ENCODE data around the gene ACSF2. TPM values are rescaled to one million over a fixed set of nuclear protein-coding genes. Genes with fewer than 3 reads are reported as not detected.

ACSF2 gene
- total RNA-seq, 1 donor from 2014 or later, result 28.2 TPM

DNA sequence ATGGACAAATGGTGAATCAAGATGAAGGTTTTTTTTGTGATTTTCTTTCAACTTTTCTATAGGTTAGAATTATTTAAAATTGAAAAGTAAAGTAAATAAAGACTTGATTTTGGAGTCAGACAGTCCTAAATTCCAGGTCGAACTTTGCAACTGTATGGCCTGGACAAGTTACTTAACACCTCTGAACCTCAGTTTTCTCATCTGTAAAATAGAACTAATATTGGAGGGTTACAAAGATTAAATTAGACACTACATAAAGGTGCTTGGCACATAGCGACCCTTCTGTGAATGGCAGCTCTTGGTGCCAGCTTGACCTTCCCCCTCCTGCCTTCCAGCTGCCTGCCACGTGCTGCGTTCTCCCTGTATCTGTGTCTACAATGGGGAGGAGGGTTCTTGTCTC, 55.6 kb downstream of the ACSF2 start:
- Mint-ChIP-seq H3K27me3 (ENCODE audit: low read depth) (no peaks in the 10 kb centered on the region), H3K4me1 (ENCODE audit: low read depth) (peaks cover 18% of the 10 kb centered on the region), H3K9me3 (no peaks in the 10 kb centered on the region), H3K27ac (no peak overlapping the region), H3K4me3 (ENCODE audit: low read depth) (no peak overlapping the region), H3K36me3 (ENCODE audit: low read depth) (peaks cover 36% of the 10 kb centered on the region)
- DNase-seq (ENCODE audit: low spot score), result no peak
- intact Hi-C loops (cut with micrococcal nuclease), result loop anchor here (1.0 to 10.0 kb wide), 3 partner anchors 61 to 223 kb away; partner anchors contain the start of gene ANKRD40

DNA sequence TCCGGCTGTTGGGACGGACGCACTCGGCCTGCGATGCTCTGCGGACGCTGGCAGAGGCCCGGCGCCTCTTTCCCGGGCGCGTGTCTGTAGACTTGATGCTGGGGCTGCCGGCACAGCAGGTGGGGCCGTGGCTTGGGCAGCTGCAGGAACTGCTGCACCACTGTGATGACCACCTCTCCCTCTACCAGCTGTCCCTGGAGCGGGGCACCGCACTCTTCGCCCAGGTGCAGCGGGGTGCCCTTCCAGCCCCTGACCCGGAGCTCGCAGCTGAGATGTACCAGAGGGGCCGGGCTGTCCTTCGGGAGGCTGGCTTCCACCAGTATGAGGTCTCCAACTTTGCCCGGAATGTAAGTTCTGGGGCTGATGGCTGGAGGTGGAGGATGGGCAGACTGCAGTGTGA, 56.1 kb downstream of the ACSF2 start:
- H3K4me3 Mint-ChIP-seq (ENCODE audit: low read depth), result no peak overlapping the region

DNA sequence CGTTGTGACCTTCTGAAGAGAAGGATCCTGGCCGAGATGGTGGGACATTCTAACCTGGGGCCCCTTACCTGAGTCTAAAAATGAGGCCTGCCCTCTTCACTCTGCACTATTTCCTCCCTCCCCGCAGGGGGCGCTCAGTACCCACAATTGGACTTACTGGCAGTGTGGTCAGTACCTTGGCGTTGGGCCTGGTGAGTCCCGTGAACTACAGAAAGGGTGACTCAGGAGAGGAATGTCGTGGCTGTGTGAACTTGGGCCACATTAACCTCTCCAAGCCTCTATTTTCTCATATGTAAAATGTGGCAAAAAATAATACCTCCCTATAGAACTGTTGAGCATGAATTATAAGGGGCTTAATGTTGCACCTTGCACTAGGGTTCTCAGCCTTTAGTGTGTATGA, 56.5 kb downstream of the ACSF2 start:
- no peaks in the 10 kb centered on the region for H3K9me3 Mint-ChIP-seq
- intact Hi-C loops (cut with micrococcal nuclease), result loop anchor here (1.0 to 10.0 kb wide), 3 partner anchors 60 to 222 kb away; partner anchors contain the start of gene ANKRD40
- H3K4me3 Mint-ChIP-seq (ENCODE audit: low read depth), result no peak overlapping the region
- H3K36me3 Mint-ChIP-seq (ENCODE audit: low read depth), result peaks cover 36% of the 10 kb centered on the region
- DNase-seq (ENCODE audit: low spot score), result peak; percentile 64
- no peaks in the 10 kb centered on the region for H3K27me3 Mint-ChIP-seq (ENCODE audit: low read depth)
- peaks cover 18% of the 10 kb centered on the region for H3K4me1 Mint-ChIP-seq (ENCODE audit: low read depth)
- peak overlapping the region; percentile 63 for H3K27ac Mint-ChIP-seq

More for the DNA sequence above, 56.1 kb downstream of the ACSF2 start:
- intact Hi-C loops (cut with micrococcal nuclease), result loop anchor here (1.0 to 10.0 kb wide), 3 partner anchors 60 to 223 kb away; partner anchors contain the start of gene ANKRD40
- H3K27ac Mint-ChIP-seq, result no peak overlapping the region
- H3K36me3 Mint-ChIP-seq (ENCODE audit: low read depth), result peaks cover 36% of the 10 kb centered on the region
- H3K4me1 Mint-ChIP-seq (ENCODE audit: low read depth), result peaks cover 18% of the 10 kb centered on the region
- DNase-seq (ENCODE audit: low spot score), result no peak
- H3K27me3 Mint-ChIP-seq (ENCODE audit: low read depth), result no peaks in the 10 kb centered on the region
- H3K9me3 Mint-ChIP-seq, result no peaks in the 10 kb centered on the region

DNA sequence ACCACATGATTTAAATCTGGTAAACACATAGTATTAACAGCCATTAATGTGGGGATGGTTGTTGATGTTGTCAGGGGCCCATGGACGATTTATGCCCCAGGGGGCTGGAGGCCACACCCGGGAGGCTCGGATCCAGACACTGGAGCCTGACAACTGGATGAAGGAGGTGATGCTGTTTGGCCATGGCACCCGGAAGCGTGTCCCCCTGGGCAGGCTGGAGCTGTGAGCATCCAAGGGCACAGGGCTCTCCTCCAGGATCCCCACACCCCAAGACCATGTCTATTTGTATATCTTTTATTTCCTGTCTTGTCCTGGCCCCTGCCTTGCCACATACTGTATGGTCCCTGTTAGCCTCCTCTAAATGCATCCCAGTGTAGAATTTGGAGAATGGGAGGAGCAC, 57.2 kb downstream of the ACSF2 start:
- no peak for DNase-seq (ENCODE audit: low spot score)
- H3K4me1 Mint-ChIP-seq (ENCODE audit: low read depth), result peaks cover 15% of the 10 kb centered on the region
- H3K4me3 Mint-ChIP-seq (ENCODE audit: low read depth), result no peak overlapping the region
- H3K9me3 Mint-ChIP-seq, result no peaks in the 10 kb centered on the region
- H3K27me3 Mint-ChIP-seq (ENCODE audit: low read depth), result no peaks in the 10 kb centered on the region
- no peak overlapping the region for H3K27ac Mint-ChIP-seq
- H3K36me3 Mint-ChIP-seq (ENCODE audit: low read depth), result peaks cover 36% of the 10 kb centered on the region
- intact Hi-C loops (cut with micrococcal nuclease), result loop anchor here (5.0 to 10.0 kb wide), 2 partner anchors 144 to 222 kb away; partner anchors contain the start of gene ANKRD40

DNA sequence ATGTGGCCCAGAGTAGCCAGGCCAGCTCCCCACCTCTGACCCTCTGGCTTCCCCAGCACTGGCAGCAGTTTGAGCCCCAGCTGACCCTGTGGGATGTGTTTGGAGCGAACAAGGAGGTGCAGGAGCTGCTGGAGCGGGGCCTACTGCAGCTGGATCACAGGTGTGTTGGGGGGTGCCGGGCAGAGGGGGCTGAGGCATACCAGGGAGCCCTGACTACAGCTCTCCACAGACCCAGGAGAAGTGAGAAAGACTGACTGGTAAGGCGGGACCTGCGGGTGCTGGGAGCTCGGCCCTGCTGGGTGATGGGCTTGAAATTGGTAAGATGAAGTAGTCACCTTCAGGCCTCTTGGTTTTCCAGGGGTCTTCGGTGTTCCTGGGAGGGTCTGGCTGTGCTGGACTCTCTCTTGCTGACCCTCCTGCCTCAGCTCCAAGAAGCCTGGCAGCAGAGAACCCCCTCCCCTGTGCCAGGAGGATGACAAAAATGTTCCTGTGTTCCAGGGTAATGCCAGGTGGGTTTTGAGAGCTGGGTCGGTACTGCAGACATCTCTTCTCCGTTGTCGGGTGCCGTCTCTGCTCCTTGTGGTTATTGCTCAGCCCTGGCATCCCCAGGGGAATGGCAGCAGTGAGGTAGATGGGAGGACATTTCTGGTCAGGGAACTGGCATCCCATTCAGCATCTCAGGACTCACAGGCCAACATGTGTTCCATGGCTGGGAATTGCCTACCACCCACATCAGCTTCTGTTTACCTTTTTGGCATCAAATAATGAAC, 58.6 kb downstream of the ACSF2 start:
- Mint-ChIP-seq H3K4me1 (ENCODE audit: low read depth) (peaks cover 11% of the 10 kb centered on the region), H3K27me3 (ENCODE audit: low read depth) (no peaks in the 10 kb centered on the region), H3K27ac (no peak overlapping the region), H3K9me3 (no peaks in the 10 kb centered on the region), H3K36me3 (ENCODE audit: low read depth) (peaks cover 34% of the 10 kb centered on the region), H3K4me3 (ENCODE audit: low read depth) (no peak overlapping the region)
- intact Hi-C loops (cut with micrococcal nuclease), result loop anchor here (5.0 to 10.0 kb wide), 2 partner anchors 143 to 220 kb away; partner anchors contain the start of gene ANKRD40
- no peak for DNase-seq (ENCODE audit: low spot score)

DNA sequence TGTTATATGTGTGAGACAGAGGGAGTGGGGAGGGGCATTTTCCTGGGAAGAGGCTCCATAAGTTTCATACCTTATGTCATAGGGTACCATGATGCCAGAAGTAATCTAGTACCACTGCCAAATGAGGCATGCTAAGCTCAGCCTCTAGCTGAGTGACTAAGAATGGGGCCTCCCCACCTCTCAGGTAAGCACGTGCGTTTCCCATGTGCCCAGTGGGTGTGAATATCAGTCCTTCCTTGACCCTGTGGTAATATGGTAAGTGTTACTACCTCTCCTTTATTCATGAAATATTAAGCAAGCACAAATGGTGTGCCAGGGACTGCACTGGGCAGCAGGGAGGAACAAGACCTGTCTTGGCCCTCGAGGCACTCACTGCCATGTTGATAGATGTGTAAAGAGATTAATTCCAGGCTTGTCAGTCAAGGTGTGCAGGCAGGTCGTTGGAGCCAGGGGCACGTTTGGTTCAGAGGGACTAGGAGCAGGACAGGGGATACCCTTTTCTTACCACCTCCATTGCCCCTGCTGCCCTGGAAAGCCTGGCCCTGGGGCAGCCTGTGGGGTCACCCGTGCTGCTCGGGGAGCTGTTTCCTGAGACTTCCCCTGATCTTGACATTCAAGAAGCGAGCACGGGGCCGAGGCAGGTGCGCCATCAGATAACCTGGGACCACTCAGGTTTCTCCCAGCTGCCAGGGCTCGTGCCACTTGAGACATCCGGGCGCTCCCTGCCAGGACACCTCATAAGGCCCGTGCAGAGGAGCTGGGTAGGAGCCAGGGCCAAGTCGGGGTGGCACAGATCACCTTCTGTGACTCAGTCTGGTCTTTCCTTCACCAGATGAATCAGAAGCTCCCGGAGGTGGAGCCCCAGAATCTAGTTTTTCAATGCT, 61.4 kb downstream of the ACSF2 start:
- Mint-ChIP-seq H3K9me3 (no peaks in the 10 kb centered on the region), H3K36me3 (ENCODE audit: low read depth) (peaks cover 29% of the 10 kb centered on the region), H3K27me3 (ENCODE audit: low read depth) (no peaks in the 10 kb centered on the region), H3K27ac (no peak overlapping the region), H3K4me1 (ENCODE audit: low read depth) (peaks cover 4% of the 10 kb centered on the region), H3K4me3 (ENCODE audit: low read depth) (no peak overlapping the region)
- no peak for DNase-seq (ENCODE audit: low spot score)
- intact Hi-C loops (cut with micrococcal nuclease), result loop anchor here (10.0 kb wide), 1 partner anchor 217 kb away; the partner anchor contains the start of gene ANKRD40

DNA sequence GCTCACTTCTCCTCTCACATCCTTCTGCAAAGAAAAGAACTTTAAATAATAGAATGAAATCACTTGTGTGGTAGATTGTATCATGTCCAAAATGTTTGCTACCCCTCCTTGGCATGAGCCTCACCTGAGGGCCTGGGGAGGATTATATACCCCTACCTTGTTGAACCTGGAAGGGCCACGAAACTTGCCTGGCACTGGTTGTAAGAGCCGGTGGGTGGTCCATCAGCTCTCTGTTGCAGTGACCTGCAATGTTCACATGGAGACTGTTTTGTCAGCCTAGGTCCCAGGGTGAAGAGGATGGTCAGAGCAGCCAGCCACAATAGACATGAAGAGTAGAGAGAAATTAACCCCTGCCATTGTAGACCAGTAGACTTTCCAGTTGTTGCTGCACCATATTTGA, 62.9 kb downstream of the ACSF2 start:
- Mint-ChIP-seq H3K36me3 (ENCODE audit: low read depth) (peaks cover 16% of the 10 kb centered on the region), H3K27ac (no peak overlapping the region), H3K9me3 (no peaks in the 10 kb centered on the region), H3K27me3 (ENCODE audit: low read depth) (peaks cover 1% of the 10 kb centered on the region), H3K4me3 (ENCODE audit: low read depth) (no peak overlapping the region), H3K4me1 (ENCODE audit: low read depth) (no peaks in the 10 kb centered on the region)
- intact Hi-C loops (cut with micrococcal nuclease), result loop anchor here (10.0 kb wide), 1 partner anchor 216 kb away; the partner anchor contains the start of gene ANKRD40
- no peak for DNase-seq (ENCODE audit: low spot score)

DNA sequence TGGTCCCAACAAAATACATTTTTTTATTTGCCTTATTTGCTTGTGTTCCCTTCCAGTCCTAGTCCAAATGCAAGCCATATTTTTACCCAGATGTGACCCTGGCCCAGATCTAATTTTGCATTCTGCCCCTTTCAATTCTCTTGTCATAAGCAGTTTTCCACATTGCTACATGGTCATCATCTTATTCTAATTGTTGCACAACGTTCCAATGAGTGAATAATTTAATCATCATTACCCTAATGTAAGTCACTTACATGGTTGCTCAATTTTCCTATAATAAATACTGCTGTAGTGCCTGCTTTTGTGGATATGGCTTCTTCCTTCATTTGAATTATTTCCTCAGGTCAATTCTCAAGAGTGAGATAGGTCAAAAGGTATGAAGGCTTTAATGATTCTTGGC, 65.5 kb downstream of the ACSF2 start:
- no peak overlapping the region for H3K4me3 Mint-ChIP-seq (ENCODE audit: low read depth)
- DNase-seq (ENCODE audit: low spot score), result no peak
- no peaks in the 10 kb centered on the region for H3K9me3 Mint-ChIP-seq
- H3K4me1 Mint-ChIP-seq (ENCODE audit: low read depth), result no peaks in the 10 kb centered on the region
- no peaks in the 10 kb centered on the region for H3K36me3 Mint-ChIP-seq (ENCODE audit: low read depth)
- intact Hi-C loops (cut with micrococcal nuclease), result no loop called here
- H3K27me3 Mint-ChIP-seq (ENCODE audit: low read depth), result peaks cover 2% of the 10 kb centered on the region
- H3K27ac Mint-ChIP-seq, result no peak overlapping the region

DNA sequence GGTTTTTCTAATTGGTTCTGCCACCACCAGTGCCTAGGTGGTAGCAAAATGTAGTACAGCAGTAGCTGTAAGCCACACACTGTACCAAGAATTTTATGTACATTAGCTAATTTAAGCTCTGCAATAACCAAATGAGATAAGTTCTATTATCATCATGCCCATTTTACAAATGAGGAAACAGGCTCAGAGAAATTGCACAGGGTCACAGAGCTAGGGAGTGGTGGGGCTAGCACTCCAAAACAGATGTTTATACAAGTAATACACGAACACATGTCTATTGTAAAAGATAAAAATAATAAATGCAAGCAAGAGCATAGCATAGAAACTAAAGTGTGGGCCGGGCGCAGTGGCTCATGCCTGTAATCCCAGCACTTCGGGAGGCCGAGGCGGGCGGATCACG, 66.2 kb downstream of the ACSF2 start:
- Mint-ChIP-seq H3K4me1 (ENCODE audit: low read depth) (no peaks in the 10 kb centered on the region), H3K27me3 (ENCODE audit: low read depth) (peaks cover 2% of the 10 kb centered on the region), H3K36me3 (ENCODE audit: low read depth) (no peaks in the 10 kb centered on the region), H3K27ac (no peak overlapping the region), H3K9me3 (no peaks in the 10 kb centered on the region), H3K4me3 (ENCODE audit: low read depth) (no peak overlapping the region)
- no peak for DNase-seq (ENCODE audit: low spot score)
- intact Hi-C loops (cut with micrococcal nuclease), result no loop called here

DNA sequence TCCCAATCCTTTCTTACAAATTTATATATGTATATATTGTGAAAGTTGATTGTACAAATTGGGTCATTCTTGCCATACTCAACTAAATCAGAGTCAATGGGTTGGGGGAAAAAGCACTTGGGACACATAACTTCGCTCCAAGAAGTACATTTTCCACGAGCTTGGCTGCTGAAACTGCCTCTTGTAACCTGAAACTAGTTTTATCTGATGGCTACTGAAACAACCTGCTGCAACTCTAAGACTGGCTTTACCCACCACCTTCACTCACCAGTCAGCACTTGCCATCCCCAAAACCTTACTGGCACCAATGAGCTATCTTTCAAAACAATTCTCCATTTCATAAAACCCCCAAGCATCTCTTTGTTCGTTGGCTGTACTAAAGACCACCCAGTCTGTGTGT, 67.7 kb downstream of the ACSF2 start:
- H3K9me3 Mint-ChIP-seq, result no peaks in the 10 kb centered on the region
- H3K4me1 Mint-ChIP-seq (ENCODE audit: low read depth), result no peaks in the 10 kb centered on the region
- H3K27ac Mint-ChIP-seq, result no peak overlapping the region
- peaks cover 2% of the 10 kb centered on the region for H3K27me3 Mint-ChIP-seq (ENCODE audit: low read depth)
- no peaks in the 10 kb centered on the region for H3K36me3 Mint-ChIP-seq (ENCODE audit: low read depth)
- intact Hi-C loops (cut with micrococcal nuclease), result no loop called here
- H3K4me3 Mint-ChIP-seq (ENCODE audit: low read depth), result no peak overlapping the region
- DNase-seq (ENCODE audit: low spot score), result no peak

DNA sequence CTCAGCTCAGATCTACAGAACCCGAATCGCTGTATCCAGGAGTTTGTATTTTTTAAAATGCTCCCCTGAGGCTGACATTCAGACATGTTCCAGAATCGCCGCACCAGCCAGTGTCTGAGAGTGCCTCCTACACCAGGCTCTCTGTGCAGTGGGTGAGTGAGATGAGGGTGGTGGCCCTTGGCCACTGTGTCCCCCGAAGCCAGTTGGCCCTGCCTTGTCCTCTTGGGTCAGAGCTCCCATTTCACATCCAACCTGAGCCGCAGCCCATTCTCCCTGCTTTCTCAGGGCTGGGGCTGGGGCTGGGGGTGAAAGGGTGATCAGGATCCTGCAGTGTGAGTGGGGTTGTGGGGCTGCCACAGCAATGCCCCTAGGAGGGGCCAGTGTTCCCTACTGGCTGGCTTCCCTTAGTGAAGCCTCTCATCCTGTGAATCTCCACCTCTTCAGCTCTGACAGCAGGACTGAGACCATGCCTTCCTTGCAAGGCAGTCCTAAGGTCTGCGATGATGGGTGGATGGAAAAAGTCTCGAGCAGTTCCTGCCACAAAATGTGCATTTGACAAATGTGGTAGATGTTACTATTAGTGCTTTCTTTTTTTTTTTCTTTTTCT, 69.3 kb downstream of the ACSF2 start:
- Mint-ChIP-seq H3K9me3 (no peaks in the 10 kb centered on the region), H3K36me3 (ENCODE audit: low read depth) (no peaks in the 10 kb centered on the region), H3K4me3 (ENCODE audit: low read depth) (no peak overlapping the region), H3K27ac (no peak overlapping the region), H3K4me1 (ENCODE audit: low read depth) (no peaks in the 10 kb centered on the region), H3K27me3 (ENCODE audit: low read depth) (peaks cover 2% of the 10 kb centered on the region)
- intact Hi-C loops (cut with micrococcal nuclease), result no loop called here
- no peak for DNase-seq (ENCODE audit: low spot score)

DNA sequence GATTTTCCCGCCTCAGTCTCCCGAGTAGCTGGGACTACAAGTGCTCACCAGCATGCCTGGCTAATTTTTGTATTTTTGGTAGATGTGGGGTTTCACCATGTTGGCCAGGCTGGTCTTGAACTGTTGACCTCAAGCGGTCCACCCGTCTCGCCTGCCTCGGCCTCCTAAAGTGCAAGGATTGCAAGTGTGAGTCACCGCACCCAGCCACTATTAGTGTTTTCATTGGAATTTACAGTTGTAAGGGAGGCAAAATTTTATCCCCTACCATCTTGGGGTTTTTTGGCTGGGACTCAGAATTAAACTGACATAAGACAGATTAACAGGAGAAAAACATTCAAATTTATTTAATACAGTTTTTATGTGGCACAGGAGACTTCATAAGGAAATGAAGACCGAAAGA, 69.9 kb downstream of the ACSF2 start:
- Mint-ChIP-seq H3K4me3 (ENCODE audit: low read depth) (no peak overlapping the region), H3K9me3 (no peaks in the 10 kb centered on the region), H3K27me3 (ENCODE audit: low read depth) (peaks cover 2% of the 10 kb centered on the region), H3K4me1 (ENCODE audit: low read depth) (no peaks in the 10 kb centered on the region), H3K27ac (no peak overlapping the region), H3K36me3 (ENCODE audit: low read depth) (no peaks in the 10 kb centered on the region)
- intact Hi-C loops (cut with micrococcal nuclease), result no loop called here
- no peak for DNase-seq (ENCODE audit: low spot score)
